Neuronal stem cell (in vitro differentiated cells): ENCODE results near the gene RAB40C.

Experiments
- DNase-seq: peaks from one replicate; pipeline ENCODE4 v3.0.0-alpha.2; 2013; ENCODE audit warnings: low spot score
- H2AFZ ChIP-seq: one replicate; pipeline ENCODE4 v1.6.1; 2013; ENCODE audit warnings: mild to moderate bottlenecking, low read length, inconsistent platforms
- H2AK5ac ChIP-seq: 2 replicates; pipeline ENCODE4 v1.6.1; 2013; ENCODE audit warnings: low read depth, mild to moderate bottlenecking, inconsistent platforms, low read length, moderate library complexity, mixed read lengths
- H2BK120ac ChIP-seq: 2 replicates; pipeline ENCODE4 v1.6.1; 2013; ENCODE audit warnings: low read depth, mild to moderate bottlenecking, inconsistent platforms, low read length, moderate library complexity, mixed read lengths
- H2BK12ac ChIP-seq: one replicate; pipeline ENCODE4 v1.6.1; 2013; ENCODE audit warnings: low read length, inconsistent platforms
- H2BK15ac ChIP-seq: 2 replicates; pipeline ENCODE4 v1.6.1; 2013; ENCODE audit warnings: mild to moderate bottlenecking, low read length, inconsistent platforms, mixed read lengths
- H2BK5ac ChIP-seq: one replicate; pipeline ENCODE4 v1.6.1; 2013; ENCODE audit warnings: inconsistent platforms, mild to moderate bottlenecking, low read length, moderate library complexity
- H3K14ac ChIP-seq: one replicate; pipeline ENCODE4 v1.6.1; 2013; ENCODE audit warnings: low read length, inconsistent platforms
- H3K18ac ChIP-seq: 2 replicates; pipeline ENCODE4 v1.6.1; 2013; ENCODE audit warnings: low read length, inconsistent platforms
- H3K23ac ChIP-seq: 2 replicates; pipeline ENCODE4 v1.6.1; 2013; ENCODE audit warnings: low read depth, mild to moderate bottlenecking, mixed read lengths, low read length, inconsistent platforms; ENCODE audit not compliant: poor library complexity
- H3K27ac ChIP-seq: replicated peaks from 3 replicates; pipeline ENCODE4 v1.5.1; 2013; ENCODE audit warnings: low read length, inconsistent platforms
- H3K27me3 ChIP-seq, 3 experiments: 2 replicates each; pipeline ENCODE4 v1.6.1; 2013; ENCODE audit warnings: low read length in 3 of 3, mild to moderate bottlenecking in 2 of 3, inconsistent platforms in 1 of 3, low read depth in 1 of 3, mixed read lengths in 1 of 3, moderate library complexity in 1 of 3; ENCODE audit not compliant: control insufficient read depth in 3 of 3, insufficient read depth in 3 of 3
- H3K36me3 ChIP-seq, 2 donors: replicated peaks in 1 of 2; 2 replicates each; pipeline ENCODE4 v1.6.1; 2013; ENCODE audit warnings: low read length in 2 of 2; ENCODE audit not compliant: control insufficient read depth in 2 of 2, insufficient read depth in 2 of 2
- H3K4ac ChIP-seq: 2 replicates; pipeline ENCODE4 v1.6.1; 2013; ENCODE audit warnings: inconsistent platforms, mild to moderate bottlenecking, low read length, moderate library complexity
- H3K4me1 ChIP-seq, 2 donors: 1 replicate in 1 of 2; 2 replicates in 1 of 2; pipeline ENCODE4 v1.6.1; 2013; ENCODE audit warnings: low read length in 2 of 2, low read depth in 1 of 2; ENCODE audit not compliant: control insufficient read depth in 2 of 2, insufficient read depth in 1 of 2
- H3K4me2 ChIP-seq: one replicate; pipeline ENCODE4 v1.6.1; 2013; ENCODE audit warnings: mild to moderate bottlenecking, low read length, inconsistent platforms; ENCODE audit not compliant: insufficient read depth, poor library complexity, severe bottlenecking
- H3K4me3 ChIP-seq, 2 donors: 2 replicates each; pipeline ENCODE4 v1.5.1; 2013; ENCODE audit warnings: low read length in 2 of 2, mild to moderate bottlenecking in 2 of 2, inconsistent platforms in 1 of 2, moderate library complexity in 1 of 2
- H3K79me1 ChIP-seq: one replicate; pipeline ENCODE4 v1.6.1; 2013; ENCODE audit warnings: low read depth, mild to moderate bottlenecking, inconsistent platforms, low read length, moderate library complexity
- H3K9ac ChIP-seq: one replicate; pipeline ENCODE4 v1.6.1; 2013; ENCODE audit warnings: mild to moderate bottlenecking, low read depth, low read length, inconsistent platforms; ENCODE audit not compliant: poor library complexity
- H3K9me3 ChIP-seq, 2 donors: replicated peaks in 1 of 2; 2 replicates each; pipeline versions ENCODE3 to v1.6.1; 2013; ENCODE audit warnings: low read length in 2 of 2, mild to moderate bottlenecking in 2 of 2, inconsistent platforms in 1 of 2, low read depth in 1 of 2, mixed read lengths in 1 of 2, moderate library complexity in 1 of 2; ENCODE audit not compliant: control insufficient read depth in 2 of 2, insufficient read depth in 1 of 2
- H4K8ac ChIP-seq: one replicate; pipeline ENCODE4 v1.6.1; 2013; ENCODE audit warnings: low read depth, mild to moderate bottlenecking, inconsistent platforms, low read length, moderate library complexity
- H4K91ac ChIP-seq: one replicate; pipeline ENCODE4 v1.6.1; 2013; ENCODE audit warnings: low read length, low read depth, mild to moderate bottlenecking, inconsistent platforms; ENCODE audit not compliant: poor library complexity
- WGBS, 2 donors: extraction: QIAGEN DNeasy Blood & Tissue Kit; methylation state at CpG; one replicate each; pipeline ENCODE4 v1.1.7; 2013; ENCODE audit warnings: missing lambda C conversion rate in 2 of 2, mixed read lengths in 1 of 2; ENCODE audit not compliant: insufficient read length in 2 of 2, insufficient replicate concordance in 1 of 2; ENCODE audit errors: extremely low coverage in 2 of 2; 5-methylcytosine and 5-hydroxymethylcytosine counted together

The RAB40C gene

DNA sequence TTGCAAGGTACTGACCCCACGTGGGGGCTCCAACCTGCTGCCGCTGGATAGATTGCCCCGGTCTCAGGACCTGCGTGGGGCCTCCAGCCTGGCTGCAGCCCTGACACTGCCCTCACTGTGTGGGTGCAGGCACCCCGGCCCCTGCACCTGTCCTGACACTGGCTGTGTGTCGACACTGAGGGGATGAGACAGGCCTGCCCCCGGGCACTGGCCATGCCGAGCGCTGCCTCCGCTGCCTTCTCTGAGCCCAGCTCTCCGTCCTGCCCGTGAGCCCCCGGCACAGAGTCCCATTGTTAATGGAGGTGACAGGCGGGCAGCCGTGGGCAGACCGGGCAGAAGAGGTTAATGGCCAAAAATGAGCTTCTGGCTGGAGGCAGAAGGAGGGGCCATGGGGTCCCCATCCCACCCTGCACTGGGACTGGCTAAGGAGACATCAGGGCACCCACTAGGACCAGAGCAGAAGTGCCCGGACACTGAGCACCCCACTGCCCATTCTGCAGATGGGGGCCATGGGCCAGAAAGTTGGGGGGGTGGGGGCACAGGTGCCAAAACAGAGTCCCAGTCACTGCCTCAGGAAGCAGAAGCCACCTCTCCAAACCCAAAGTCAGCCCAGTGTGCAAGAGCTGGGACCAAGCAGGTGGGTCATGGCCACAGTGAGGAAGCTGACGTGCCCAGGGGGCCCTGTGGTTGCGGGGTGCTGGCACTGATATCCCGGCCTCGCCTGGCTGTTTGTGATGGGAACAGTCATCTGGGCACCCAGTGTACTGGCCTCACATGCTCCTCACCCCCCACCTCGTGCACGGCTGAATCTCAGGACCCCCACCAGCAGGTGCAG is 32.2 kb upstream of the RAB40C start:
- no CpG with 5 or more reads among the region's 23 CpGs for WGBS, 2 donors
- H2BK5ac ChIP-seq, result peak overlapping the region; percentile 13
- H2BK12ac ChIP-seq, result no peak overlapping the region
- no peak overlapping the region for H3K4me2 ChIP-seq
- H3K4me3 ChIP-seq, result no peak overlapping the region
- H2BK15ac ChIP-seq, result peak overlapping the region; percentile 58
- no peak for DNase-seq
- H2BK120ac ChIP-seq, result no peak overlapping the region
- peak overlapping the region; percentile 43 for H3K23ac ChIP-seq
- no peak overlapping the region for H4K8ac ChIP-seq
- H3K36me3 ChIP-seq, result peaks cover 0 to 1% of the 10 kb centered on the region in 2 donors
- peaks cover 0 to 11% of the 10 kb centered on the region in 2 donors for H3K4me1 ChIP-seq
- peak overlapping the region; percentile 44 for H3K9ac ChIP-seq
- H3K4ac ChIP-seq, result no peak overlapping the region
- peak overlapping the region; percentile 17 for H3K18ac ChIP-seq
- H2AFZ ChIP-seq, result no peak overlapping the region
- no peak overlapping the region for H4K91ac ChIP-seq
- H3K27me3 ChIP-seq, result peaks cover 14 to 52% (median 44%) of the 10 kb centered on the region in 3 experiments
- H3K27ac ChIP-seq, result no peak overlapping the region
- H3K79me1 ChIP-seq, result peaks cover 6% of the 10 kb centered on the region
- H3K14ac ChIP-seq, result peak overlapping the region; percentile 56
- peaks cover 0 to 2% of the 10 kb centered on the region in 2 donors for H3K9me3 ChIP-seq
- H2AK5ac ChIP-seq, result peak overlapping the region; percentile 81

DNA sequence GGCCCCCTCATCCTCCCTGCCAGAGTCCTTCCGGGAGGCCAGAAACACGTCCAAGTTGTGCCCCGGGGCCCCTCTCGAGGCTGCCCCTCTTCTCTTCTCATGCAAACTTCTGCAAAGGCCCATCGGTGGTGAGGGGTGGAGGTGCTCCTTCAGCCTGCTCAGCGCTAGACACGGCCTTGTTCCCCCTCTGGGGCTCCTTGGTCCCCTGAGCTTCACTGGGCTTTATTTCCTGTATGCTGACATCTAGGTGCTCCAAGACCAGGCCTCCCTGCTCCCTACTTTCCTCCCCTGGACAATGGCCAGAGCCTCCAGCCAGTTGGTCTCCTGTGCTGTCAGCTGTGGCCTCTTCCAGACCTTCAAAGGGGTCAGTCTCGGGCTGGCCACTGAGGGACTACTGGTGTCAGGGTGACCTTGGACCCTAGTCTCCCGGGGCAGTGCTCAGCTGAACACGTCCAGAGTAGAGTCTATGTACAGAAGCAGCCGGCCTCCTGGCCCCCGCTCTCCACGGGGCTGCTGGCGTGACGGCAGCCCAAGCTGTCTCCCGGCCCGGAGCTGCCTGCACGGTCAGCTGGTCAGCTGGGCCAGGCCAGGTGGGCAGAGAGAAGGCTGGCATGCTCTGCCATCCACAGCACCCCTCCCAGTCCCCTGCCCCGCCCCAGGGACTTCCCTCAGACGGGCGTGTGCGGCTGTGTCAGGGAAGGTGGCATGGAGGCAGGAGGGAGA is 31.4 kb upstream of the RAB40C start:
- H3K4me3 ChIP-seq, result no peak overlapping the region
- no peak overlapping the region for H4K91ac ChIP-seq
- no peak for DNase-seq
- no CpG with 5 or more reads among the region's 22 CpGs for WGBS, 2 donors
- H4K8ac ChIP-seq, result no peak overlapping the region
- H3K9ac ChIP-seq, result no peak overlapping the region
- H3K4me2 ChIP-seq, result no peak overlapping the region
- H3K27ac ChIP-seq, result no peak overlapping the region
- no peak overlapping the region for H2BK120ac ChIP-seq
- H2BK15ac ChIP-seq, result peak overlapping the region; percentile 58
- peak overlapping the region; percentile 82 for H3K14ac ChIP-seq
- H3K23ac ChIP-seq, result peak overlapping the region; percentile 89
- H2BK5ac ChIP-seq, result no peak overlapping the region
- no peak overlapping the region for H3K18ac ChIP-seq
- peaks cover 14 to 58% (median 44%) of the 10 kb centered on the region in 3 experiments for H3K27me3 ChIP-seq
- H3K9me3 ChIP-seq, result peaks cover 0 to 2% of the 10 kb centered on the region in 2 donors
- H3K4me1 ChIP-seq, result peaks cover 0 to 11% of the 10 kb centered on the region in 2 donors
- peak overlapping the region; percentile 81 for H2AK5ac ChIP-seq
- peaks cover 6% of the 10 kb centered on the region for H3K79me1 ChIP-seq
- no peak overlapping the region for H2AFZ ChIP-seq
- H3K36me3 ChIP-seq, result no peaks in the 10 kb centered on the region
- H2BK12ac ChIP-seq, result no peak overlapping the region
- no peak overlapping the region for H3K4ac ChIP-seq

DNA sequence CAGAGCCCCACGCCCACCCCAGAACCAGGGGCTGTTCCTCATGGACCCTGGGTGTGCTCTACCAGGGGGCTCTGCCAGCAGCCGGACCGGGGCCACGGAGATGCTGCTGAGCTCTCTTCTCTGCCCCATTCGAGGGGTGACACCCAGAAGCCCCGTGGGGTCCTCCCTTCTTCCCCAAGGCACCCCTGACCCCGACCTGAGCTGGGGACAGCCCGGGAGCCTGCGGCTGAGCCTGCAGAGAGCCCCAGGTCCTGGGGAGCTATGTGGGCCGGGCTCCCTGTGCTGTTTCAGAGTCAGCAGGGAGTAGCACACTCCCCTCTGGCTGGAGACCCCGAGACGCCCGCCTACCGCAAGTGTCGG is 30.9 kb upstream of the RAB40C start:
- H2BK12ac ChIP-seq, result no peak overlapping the region
- H2AK5ac ChIP-seq, result peak overlapping the region; percentile 81
- H2BK120ac ChIP-seq, result no peak overlapping the region
- H3K4me3 ChIP-seq, result no peak overlapping the region
- WGBS, 2 donors, result no CpG with 5 or more reads among the region's 15 CpGs
- no peak overlapping the region for H3K4me2 ChIP-seq
- no peak overlapping the region for H4K91ac ChIP-seq
- H3K36me3 ChIP-seq, result no peaks in the 10 kb centered on the region
- H3K9me3 ChIP-seq, result peaks cover 0 to 2% of the 10 kb centered on the region in 2 donors
- H2BK15ac ChIP-seq, result peak overlapping the region; percentile 75
- no peak overlapping the region for H3K18ac ChIP-seq
- DNase-seq, result no peak
- peaks cover 14 to 59% (median 44%) of the 10 kb centered on the region in 3 experiments for H3K27me3 ChIP-seq
- peak overlapping the region; percentile 82 for H3K14ac ChIP-seq
- H3K9ac ChIP-seq, result no peak overlapping the region
- no peak overlapping the region for H3K27ac ChIP-seq
- no peak overlapping the region for H3K23ac ChIP-seq
- H3K4ac ChIP-seq, result no peak overlapping the region
- H2BK5ac ChIP-seq, result no peak overlapping the region
- peaks cover 6% of the 10 kb centered on the region for H3K79me1 ChIP-seq
- peaks cover 0 to 11% of the 10 kb centered on the region in 2 donors for H3K4me1 ChIP-seq
- no peak overlapping the region for H4K8ac ChIP-seq
- H2AFZ ChIP-seq, result peak overlapping the region; percentile 33
